Thyroid gland (tissue), 4 donors: Measurements from ENCODE around the gene AADACL3.

Experiments
- POLR2A ChIP-seq, 2 donors: fragments of 450-650 bp; IDR thresholded peaks; one replicate each; pipeline ENCODE4 v1.6.1; 2017; ENCODE audit warnings: antibody characterized with exemption in 2 of 2, mild to moderate bottlenecking in 2 of 2, moderate library complexity in 1 of 2
- TF ChIP-seq, protein P1 (sequence below), 6 experiments: fragments of 200-600 bp in 3 of 6; fragments of 450-650 bp in 3 of 6; sonication (generic) in 3 of 6; IDR thresholded peaks; one replicate each; pipeline ENCODE4 v1.5.1; 2016 to 2019; ENCODE audit warnings: antibody characterized with exemption in 6 of 6, mild to moderate bottlenecking in 2 of 6, inconsistent platforms in 1 of 6, moderate library complexity in 1 of 6

DNA sequence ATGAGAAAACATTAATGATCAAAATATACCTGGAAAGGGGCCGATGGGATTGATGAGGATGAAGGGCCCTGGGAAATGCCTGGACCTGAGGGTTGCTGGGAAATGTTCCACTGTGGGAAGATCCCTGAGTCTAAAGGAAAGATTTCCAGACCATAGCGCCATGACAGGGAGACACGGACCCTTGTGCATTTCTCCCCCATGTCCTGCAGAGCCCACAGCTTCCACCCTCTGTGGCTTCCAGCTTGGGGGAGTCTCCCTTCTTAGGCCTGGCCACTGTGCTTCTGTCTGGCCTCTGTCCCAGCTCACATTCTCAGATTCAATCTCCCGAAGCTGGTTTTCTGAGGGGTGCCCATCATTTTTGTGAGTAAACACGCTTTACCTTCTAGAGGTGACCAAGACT, 56.6 kb downstream of the AADACL3 start:
- TF ChIP-seq, protein P1, sequence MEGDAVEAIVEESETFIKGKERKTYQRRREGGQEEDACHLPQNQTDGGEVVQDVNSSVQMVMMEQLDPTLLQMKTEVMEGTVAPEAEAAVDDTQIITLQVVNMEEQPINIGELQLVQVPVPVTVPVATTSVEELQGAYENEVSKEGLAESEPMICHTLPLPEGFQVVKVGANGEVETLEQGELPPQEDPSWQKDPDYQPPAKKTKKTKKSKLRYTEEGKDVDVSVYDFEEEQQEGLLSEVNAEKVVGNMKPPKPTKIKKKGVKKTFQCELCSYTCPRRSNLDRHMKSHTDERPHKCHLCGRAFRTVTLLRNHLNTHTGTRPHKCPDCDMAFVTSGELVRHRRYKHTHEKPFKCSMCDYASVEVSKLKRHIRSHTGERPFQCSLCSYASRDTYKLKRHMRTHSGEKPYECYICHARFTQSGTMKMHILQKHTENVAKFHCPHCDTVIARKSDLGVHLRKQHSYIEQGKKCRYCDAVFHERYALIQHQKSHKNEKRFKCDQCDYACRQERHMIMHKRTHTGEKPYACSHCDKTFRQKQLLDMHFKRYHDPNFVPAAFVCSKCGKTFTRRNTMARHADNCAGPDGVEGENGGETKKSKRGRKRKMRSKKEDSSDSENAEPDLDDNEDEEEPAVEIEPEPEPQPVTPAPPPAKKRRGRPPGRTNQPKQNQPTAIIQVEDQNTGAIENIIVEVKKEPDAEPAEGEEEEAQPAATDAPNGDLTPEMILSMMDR (IDR thresholded peaks at IDR 0.05), result no peak
- no peak for TF ChIP-seq POLR2A (IDR thresholded peaks at IDR 0.05)
